NB4 (cell line): ENCODE measurements around the gene COL26A1.

Experiments
- DNase-seq: peaks from one replicate; pipeline ENCODE4 v3.0.0; 2010; ENCODE audit warnings: low read depth
- H3K4me3 ChIP-seq: one replicate; pipeline ENCODE4 v1.5.1; 2011; ENCODE audit warnings: mild to moderate bottlenecking, low read depth, low read length, moderate library complexity
- MYC ChIP-seq: IDR thresholded peaks from 2 replicates; pipeline ENCODE4 v1.6.1; 2011; ENCODE audit warnings: low read depth, low read length
- POLR2A ChIP-seq: IDR thresholded peaks from 2 replicates; pipeline ENCODE4 v1.6.1; 2011; ENCODE audit warnings: mild to moderate bottlenecking; ENCODE audit not compliant: insufficient read length; ENCODE audit errors: extremely low read depth
- TF ChIP-seq, protein P1 (sequence below): IDR thresholded peaks from 2 replicates; pipeline ENCODE4 v1.6.1; 2011; ENCODE audit warnings: low read depth, low read length
- TF ChIP-seq, protein P2 (sequence below): IDR thresholded peaks from one replicate; pipeline ENCODE4 v1.5.1; 2012; ENCODE audit warnings: low read depth, low read length

COL26A1 gene

DNA sequence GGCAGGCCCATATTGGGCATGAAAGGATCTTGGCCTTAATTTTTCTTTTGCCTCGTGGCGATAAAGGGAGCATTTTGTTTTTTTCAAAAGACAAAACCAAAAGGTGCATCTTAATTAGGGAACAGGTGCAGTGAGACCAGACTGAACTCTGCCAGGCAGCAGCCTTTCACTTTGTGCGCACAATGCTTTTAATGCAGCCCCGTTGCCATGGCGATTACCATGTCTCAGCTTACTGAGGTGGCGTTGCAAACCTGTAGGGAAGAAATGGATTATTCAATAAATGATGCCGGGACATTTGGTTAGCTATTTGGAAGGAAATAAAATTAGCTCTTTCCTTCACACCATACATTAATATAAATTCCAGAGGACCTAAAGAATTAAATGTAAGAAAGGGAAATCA is 204.6 kb downstream of the COL26A1 start:
- no peak for TF ChIP-seq MYC
- no peak for TF ChIP-seq POLR2A
- TF ChIP-seq, protein P1, sequence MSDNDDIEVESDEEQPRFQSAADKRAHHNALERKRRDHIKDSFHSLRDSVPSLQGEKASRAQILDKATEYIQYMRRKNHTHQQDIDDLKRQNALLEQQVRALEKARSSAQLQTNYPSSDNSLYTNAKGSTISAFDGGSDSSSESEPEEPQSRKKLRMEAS = no peak
- TF ChIP-seq, protein P2, sequence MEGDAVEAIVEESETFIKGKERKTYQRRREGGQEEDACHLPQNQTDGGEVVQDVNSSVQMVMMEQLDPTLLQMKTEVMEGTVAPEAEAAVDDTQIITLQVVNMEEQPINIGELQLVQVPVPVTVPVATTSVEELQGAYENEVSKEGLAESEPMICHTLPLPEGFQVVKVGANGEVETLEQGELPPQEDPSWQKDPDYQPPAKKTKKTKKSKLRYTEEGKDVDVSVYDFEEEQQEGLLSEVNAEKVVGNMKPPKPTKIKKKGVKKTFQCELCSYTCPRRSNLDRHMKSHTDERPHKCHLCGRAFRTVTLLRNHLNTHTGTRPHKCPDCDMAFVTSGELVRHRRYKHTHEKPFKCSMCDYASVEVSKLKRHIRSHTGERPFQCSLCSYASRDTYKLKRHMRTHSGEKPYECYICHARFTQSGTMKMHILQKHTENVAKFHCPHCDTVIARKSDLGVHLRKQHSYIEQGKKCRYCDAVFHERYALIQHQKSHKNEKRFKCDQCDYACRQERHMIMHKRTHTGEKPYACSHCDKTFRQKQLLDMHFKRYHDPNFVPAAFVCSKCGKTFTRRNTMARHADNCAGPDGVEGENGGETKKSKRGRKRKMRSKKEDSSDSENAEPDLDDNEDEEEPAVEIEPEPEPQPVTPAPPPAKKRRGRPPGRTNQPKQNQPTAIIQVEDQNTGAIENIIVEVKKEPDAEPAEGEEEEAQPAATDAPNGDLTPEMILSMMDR = no peak
- no peak for DNase-seq

DNA sequence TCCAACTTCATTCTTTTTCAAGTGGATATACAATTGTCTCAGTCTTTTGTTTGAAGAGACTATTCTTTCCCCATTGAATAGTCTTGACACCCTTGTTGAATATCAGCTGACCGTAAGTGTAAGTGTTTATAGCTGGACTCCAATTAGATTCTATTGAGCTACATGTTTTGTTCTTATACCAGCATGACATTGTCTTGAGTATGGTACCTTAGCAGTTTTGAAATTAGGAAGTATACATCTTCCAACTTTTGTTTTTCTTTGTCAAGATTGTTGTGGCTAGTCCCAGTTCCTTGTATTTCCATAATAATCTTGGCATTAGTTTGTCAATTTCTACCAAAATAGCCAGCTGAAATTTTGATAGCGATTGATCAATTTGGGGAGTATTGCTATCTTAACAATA is 209.5 kb downstream of the COL26A1 start:
- no peak for DNase-seq
- no peak for TF ChIP-seq POLR2A
- TF ChIP-seq, protein P1 = no peak
- TF ChIP-seq, protein P2 = no peak
- TF ChIP-seq MYC = no peak
- H3K4me3 ChIP-seq = no peak overlapping the region

More for the DNA sequence above, 204.6 kb downstream of the COL26A1 start:
- H3K4me3 ChIP-seq = no peak overlapping the region

DNA sequence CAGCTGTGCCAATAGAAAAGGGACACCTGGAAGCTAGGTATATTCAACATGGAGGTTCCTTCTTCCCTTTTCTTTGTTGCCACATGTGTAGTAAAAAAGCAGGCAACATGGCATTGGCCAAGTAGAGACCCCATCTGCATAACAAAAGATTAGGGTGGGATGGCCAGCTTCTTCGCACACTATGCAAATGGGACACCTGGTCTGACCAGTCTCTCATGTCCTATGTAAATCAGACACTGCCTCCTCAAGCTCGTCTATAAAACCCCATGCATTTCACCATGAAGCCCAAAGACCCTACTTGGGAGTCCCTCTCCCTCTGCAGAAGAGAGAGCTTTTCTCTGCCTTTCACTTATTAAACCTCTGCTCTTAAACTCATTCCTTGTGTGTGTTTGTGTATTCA is 212.5 kb downstream of the COL26A1 start:
- TF ChIP-seq, protein P2 = no peak
- TF ChIP-seq, protein P1 = no peak
- TF ChIP-seq MYC (no peak), POLR2A (no peak)
- H3K4me3 ChIP-seq = no peak overlapping the region
- no peak for DNase-seq

DNA sequence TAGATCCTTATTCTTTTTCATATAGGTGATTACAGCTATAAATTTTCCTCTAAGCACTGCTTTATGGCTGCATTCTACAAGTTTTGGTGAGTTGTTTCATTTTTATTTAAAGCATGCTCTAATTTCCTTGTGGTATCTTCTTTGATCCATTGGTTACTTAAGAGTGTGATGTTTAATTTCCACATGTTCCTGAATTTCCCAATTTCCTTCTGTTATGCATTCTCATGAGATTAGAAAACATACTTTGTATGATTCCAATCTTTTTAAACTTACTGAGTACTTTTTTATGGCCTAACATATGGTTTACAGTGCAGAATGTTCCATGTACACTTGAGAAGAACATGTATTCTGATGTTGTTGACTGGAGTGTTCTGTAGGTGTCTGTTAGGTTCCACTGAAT is 213.0 kb downstream of the COL26A1 start:
- no peak for DNase-seq
- H3K4me3 ChIP-seq = no peak overlapping the region
- TF ChIP-seq MYC (no peak), POLR2A (no peak)
- TF ChIP-seq, protein P2 = no peak

DNA sequence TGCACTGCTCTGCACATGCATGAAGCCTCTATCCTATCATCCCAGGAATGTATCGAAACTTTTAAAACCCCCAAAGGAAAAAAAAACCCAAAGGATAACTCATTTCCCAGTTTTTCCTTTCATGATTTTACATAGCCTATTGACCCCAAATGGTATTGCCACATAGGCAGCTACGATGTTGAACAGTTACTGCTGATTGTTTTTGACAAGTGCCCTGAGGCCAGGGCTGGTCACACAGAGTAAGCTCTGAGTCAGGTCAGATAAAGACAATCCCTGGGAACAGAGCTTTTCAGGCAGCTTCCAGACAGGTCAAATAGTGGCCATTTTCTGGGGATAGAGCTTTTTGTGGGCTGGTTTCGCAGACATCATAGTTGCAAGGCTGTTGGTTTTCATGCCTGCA is 214.3 kb downstream of the COL26A1 start:
- DNase-seq = no peak

More for the DNA sequence above, 214.3 kb downstream of the COL26A1 start:
- TF ChIP-seq POLR2A (no peak), MYC (no peak)
- TF ChIP-seq, protein P2 = no peak
- TF ChIP-seq, protein P1 = no peak
- no peak overlapping the region for H3K4me3 ChIP-seq
